Activated naive CD4-positive, alpha-beta T cell treated with anti-CD3 and anti-CD28 coated beads, Interleukin-2, amount 50 U/mL, for 16 hours (primary cell): Measurements from ENCODE around the gene PLEKHA4.
A peak's percentile ranks its signal among the peaks of the same experiment; 100 is the strongest.
"Not testable (repeated sequence)": the region's sequence is repeated elsewhere in the genome, so short reads cannot be mapped to it uniquely, and the experiment has no call there.

Source experiments
- DNase-seq: peaks from one replicate; pipeline ENCODE4 v3.0.0-alpha.2; 2020

Gene PLEKHA4

GRCh38 chr19:48883726-48884125 lies 15.3 kb upstream of the PLEKHA4 start:
- no peak for DNase-seq

GRCh38 chr19:48881741-48882657 lies 13.6 kb upstream of the PLEKHA4 start:
- DNase-seq: no peak

- DNase-seq: not testable (repeated sequence)
Measured at GRCh38 chr19:48879696-48880095, 11.3 kb upstream of the PLEKHA4 start.

GRCh38 chr19:48879025-48879637 lies 10.7 kb upstream of the PLEKHA4 start:
- no peak for DNase-seq

GRCh38 chr19:48878196-48879024 lies 10.0 kb upstream of the PLEKHA4 start:
- DNase-seq: no peak

GRCh38 chr19:48877855-48878195 lies 9.4 kb upstream of the PLEKHA4 start:
- no peak for DNase-seq

GRCh38 chr19:48876043-48876981 lies 7.9 kb upstream of the PLEKHA4 start:
- peak; percentile 74 for DNase-seq

GRCh38 chr19:48874303-48875135 lies 6.1 kb upstream of the PLEKHA4 start:
- no peak for DNase-seq

GRCh38 chr19:48873476-48874302 lies 5.3 kb upstream of the PLEKHA4 start:
- no peak for DNase-seq

GRCh38 chr19:48872884-48873475 lies 4.6 kb upstream of the PLEKHA4 start:
- DNase-seq: peak; percentile 79

- DNase-seq: peak; percentile 97
Measured at GRCh38 chr19:48872182-48872883, 3.9 kb upstream of the PLEKHA4 start, which contains the start of gene PPP1R15A. Gene PPP1R15A (plus strand): TSS chr19:48872421. CDS start chr19:48873234, 813 bp downstream.

- DNase-seq: not testable (repeated sequence)
Measured at GRCh38 chr19:48871471-48872181, 3.2 kb upstream of the PLEKHA4 start.

- DNase-seq: no peak
Measured at GRCh38 chr19:48870048-48870447, 1.6 kb upstream of the PLEKHA4 start.

GRCh38 chr19:48867746-48868113 lies 687 bp downstream of the PLEKHA4 start:
- no peak for DNase-seq

- no peak for DNase-seq
Measured at GRCh38 chr19:48867123-48867745, 1.2 kb downstream of the PLEKHA4 start.

- no peak for DNase-seq
Measured at GRCh38 chr19:48866692-48867091, 1.7 kb downstream of the PLEKHA4 start.

- no peak for DNase-seq
Measured at GRCh38 chr19:48862827-48863226, 5.6 kb downstream of the PLEKHA4 start.

- no peak for DNase-seq
Measured at GRCh38 chr19:48861313-48861712, 7.1 kb downstream of the PLEKHA4 start.
